Uterus (tissue), 2 donors: ENCODE data around the gene WIPF1.

Experiments used
- CTCF ChIP-seq, 4 experiments: fragments of 200-600 bp in 2 of 4; fragments of 450-650 bp in 2 of 4; sonication (generic) in 2 of 4; IDR thresholded peaks; one replicate each; pipeline ENCODE4 v1.5.1; 2016 to 2019; ENCODE audit warnings: antibody characterized with exemption in 4 of 4, mild to moderate bottlenecking in 2 of 4, moderate library complexity in 1 of 4
- POLR2A ChIP-seq, 2 donors: fragments of 450-650 bp; IDR thresholded peaks; one replicate each; pipeline ENCODE4 v1.6.1; 2016; ENCODE audit warnings: antibody characterized with exemption in 2 of 2, mild to moderate bottlenecking in 1 of 2, moderate library complexity in 1 of 2

DNA sequence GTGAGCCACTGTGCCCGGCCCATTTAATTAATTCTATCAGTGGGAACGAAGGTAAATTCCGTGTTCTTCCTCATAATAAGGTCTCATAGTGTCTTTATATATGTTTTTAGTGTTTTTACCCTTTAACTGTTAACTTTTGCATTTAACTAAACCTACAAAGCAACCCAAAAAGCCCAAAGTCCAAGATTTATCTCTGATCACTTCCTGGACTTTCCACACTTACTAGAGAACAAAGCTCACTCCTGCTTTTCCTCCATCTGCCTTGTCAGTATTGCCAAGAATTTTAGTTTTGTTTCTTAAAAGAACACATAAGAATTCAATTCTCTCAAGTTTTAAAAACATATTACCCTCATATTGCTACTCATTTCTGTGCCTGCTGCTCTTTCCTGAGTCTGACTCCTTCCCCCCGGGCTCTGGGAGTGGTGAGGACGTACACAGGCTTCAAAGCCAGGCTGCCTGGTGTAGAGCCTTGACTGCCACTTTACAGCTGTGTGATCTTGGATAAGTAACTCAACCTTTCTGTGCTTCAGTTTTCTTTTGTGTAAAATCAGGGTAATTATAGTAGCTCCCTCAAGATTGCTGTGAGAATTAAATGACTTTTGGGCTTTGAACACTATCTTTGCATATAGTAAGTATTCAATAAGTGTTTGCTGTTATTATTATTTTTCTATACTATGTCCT lies 85.9 kb downstream of the WIPF1 start:
- no peak for TF ChIP-seq CTCF (IDR thresholded peaks at IDR 0.05)
- no peak for TF ChIP-seq POLR2A (IDR thresholded peaks at IDR 0.05)
